Thyroid gland (tissue), 4 donors: Measurements from ENCODE around the gene FGF23. TPM values are rescaled to one million over a fixed set of nuclear protein-coding genes. Genes with fewer than 3 reads are reported as not detected.

Source experiments
- DNase-seq, 2 donors: peaks; one replicate each; pipeline ENCODE4 v3.0.0-alpha.2; 2019
- H3K27ac ChIP-seq, 3 donors: fragments of 200-600 bp; sonication (generic); 1 replicate in 2 of 3; 2 replicates in 1 of 3; pipeline ENCODE4 v1.5.1; 2016 to 2019; ENCODE audit warnings: mild to moderate bottlenecking in 1 of 3, moderate library complexity in 1 of 3
- H3K27me3 ChIP-seq: fragments of 200-600 bp; sonication (generic); one replicate; pipeline ENCODE4 v1.5.1; 2019
- H3K36me3 ChIP-seq, 2 donors: fragments of 200-600 bp; sonication (generic); one replicate each; pipeline ENCODE4 v1.5.1; 2016 to 2019
- H3K4me1 ChIP-seq, 2 donors: fragments of 200-600 bp; sonication (generic); one replicate each; pipeline ENCODE4 v1.5.1; 2017 to 2019
- H3K4me3 ChIP-seq, 3 donors: fragments of 200-600 bp; sonication (generic); replicated peaks in 1 of 3; 1 replicate in 2 of 3; 2 replicates in 1 of 3; pipeline ENCODE4 v1.5.1; 2016; ENCODE audit warnings: mild to moderate bottlenecking in 1 of 3
- H3K9me3 ChIP-seq: fragments of 200-600 bp; sonication (generic); one replicate; pipeline ENCODE4 v1.5.1; 2017
- CTCF ChIP-seq, 6 experiments: fragments of 200-600 bp in 3 of 6; fragments of 450-650 bp in 3 of 6; sonication (generic) in 3 of 6; IDR thresholded peaks; one replicate each; pipeline ENCODE4 v1.5.1; 2016 to 2019; ENCODE audit warnings: antibody characterized with exemption in 6 of 6, mild to moderate bottlenecking in 2 of 6, inconsistent platforms in 1 of 6, moderate library complexity in 1 of 6
- POLR2A ChIP-seq, 2 donors: fragments of 450-650 bp; IDR thresholded peaks; one replicate each; pipeline ENCODE4 v1.6.1; 2017; ENCODE audit warnings: antibody characterized with exemption in 2 of 2, mild to moderate bottlenecking in 2 of 2, moderate library complexity in 1 of 2
- WGBS, 2 donors: methylation state at CpG; one replicate each; pipeline ENCODE4 v1.1.5; 2017; 5-methylcytosine and 5-hydroxymethylcytosine counted together
- intact Hi-C: fragments of 100-400 bp; cut with DNase I; formaldehyde crosslinking; loops from one replicate; pipeline ENCODE4 v1.15.1; 2023
- total RNA-seq, 4 donors: library from RNA; depleted of rRNA; stranded (reverse); fragments of >200 nt; gene quantifications; one replicate each; pipeline ENCODE4 v1.2.3, GENCODE V29; 2016

FGF23 gene
- total RNA-seq, 4 donors from 2014 or later, result not detected

DNA sequence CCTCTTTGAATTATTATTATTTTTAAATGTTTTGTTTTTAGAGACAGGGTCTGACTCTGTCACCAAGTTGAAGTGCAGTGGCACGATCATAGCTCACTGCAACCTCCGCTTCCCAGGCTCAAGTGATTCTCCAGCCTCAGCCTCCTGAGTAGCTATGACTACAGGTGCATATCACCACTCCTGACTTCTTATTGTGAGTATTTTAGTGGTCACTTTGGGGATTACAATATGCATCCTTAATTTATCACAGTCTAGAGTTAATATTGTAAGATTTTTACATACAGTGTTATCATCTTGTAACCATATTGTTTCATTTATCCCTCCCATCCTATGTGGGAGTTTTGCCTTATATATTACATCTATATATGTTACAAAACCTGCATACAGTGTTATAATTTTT, 13.4 kb downstream of the FGF23 start:
- no peak for DNase-seq
- H3K9me3 ChIP-seq, result no peaks in the 10 kb centered on the region
- WGBS, 2 donors, result 88 to 97% methylated on average over 2 of the region's 2 CpGs
- no peaks in the 10 kb centered on the region for H3K4me1 ChIP-seq
- H3K27ac ChIP-seq, result no peak overlapping the region
- TF ChIP-seq CTCF (IDR thresholded peaks at IDR 0.05) (no peak), POLR2A (IDR thresholded peaks at IDR 0.05) (no peak)
- no peaks in the 10 kb centered on the region for H3K27me3 ChIP-seq
- H3K4me3 ChIP-seq, result no peak overlapping the region
- no peaks in the 10 kb centered on the region for H3K36me3 ChIP-seq
- intact Hi-C loops, result no loop called here

GRCh38 chr12:4356041-4356327, 23.5 kb downstream of the FGF23 start:
- Histone ChIP-seq H3K4me1 (no peaks in the 10 kb centered on the region), H3K27ac (no peak overlapping the region), H3K36me3 (peaks cover 0 to 5% of the 10 kb centered on the region in 2 donors), H3K9me3 (no peaks in the 10 kb centered on the region), H3K27me3 (no peaks in the 10 kb centered on the region), H3K4me3 (no peak overlapping the region)
- DNase-seq, result peak in 1 of 2 donors; percentile 5
- TF ChIP-seq POLR2A (IDR thresholded peaks at IDR 0.05), result no peak
- TF ChIP-seq CTCF (IDR thresholded peaks at IDR 0.05), result peak in 1 of 6 experiments; percentile 20
- intact Hi-C loops, result no loop called here

- no peak for TF ChIP-seq POLR2A (IDR thresholded peaks at IDR 0.05)
Observed at GRCh38 chr12:4355156-4356040, 24.1 kb downstream of the FGF23 start.

GRCh38 chr12:4353785-4354208, 25.7 kb downstream of the FGF23 start:
- TF ChIP-seq CTCF (IDR thresholded peaks at IDR 0.05) (peak in 4 of 6 experiments; percentile 31 to 56 (median 36)), POLR2A (IDR thresholded peaks at IDR 0.05) (no peak)
- no peaks in the 10 kb centered on the region for H3K4me1 ChIP-seq
- DNase-seq, result no peak
- intact Hi-C loops, result no loop called here
- H3K4me3 ChIP-seq, result no peak overlapping the region
- no peaks in the 10 kb centered on the region for H3K9me3 ChIP-seq
- peaks cover 0 to 10% of the 10 kb centered on the region in 2 donors for H3K36me3 ChIP-seq
- H3K27me3 ChIP-seq, result no peaks in the 10 kb centered on the region
- H3K27ac ChIP-seq, result no peak overlapping the region
- WGBS, 2 donors, result 69% methylated on average over 4 of the region's 4 CpGs

More at GRCh38 chr12:4355156-4356040, 24.1 kb downstream of the FGF23 start:
- DNase-seq, result no peak
- peaks cover 0 to 5% of the 10 kb centered on the region in 2 donors for H3K36me3 ChIP-seq
- no peaks in the 10 kb centered on the region for H3K27me3 ChIP-seq
- no peaks in the 10 kb centered on the region for H3K9me3 ChIP-seq
- WGBS, 2 donors, result 81 to 89% methylated on average over 3 of the region's 3 CpGs
- H3K4me3 ChIP-seq, result no peak overlapping the region
- H3K27ac ChIP-seq, result no peak overlapping the region
- no peaks in the 10 kb centered on the region for H3K4me1 ChIP-seq
- intact Hi-C loops, result no loop called here

- intact Hi-C loops, result no loop called here
- no peaks in the 10 kb centered on the region for H3K9me3 ChIP-seq
- no peak overlapping the region for H3K27ac ChIP-seq
- H3K27me3 ChIP-seq, result no peaks in the 10 kb centered on the region
- no peak for DNase-seq
- no peak overlapping the region for H3K4me3 ChIP-seq
- H3K4me1 ChIP-seq, result no peaks in the 10 kb centered on the region
- H3K36me3 ChIP-seq, result peaks cover 0 to 5% of the 10 kb centered on the region in 2 donors
- TF ChIP-seq POLR2A (IDR thresholded peaks at IDR 0.05) (no peak), CTCF (IDR thresholded peaks at IDR 0.05) (no peak)
Observed at GRCh38 chr12:4346931-4347330, 32.6 kb downstream of the FGF23 start.
